GM12878 (cell line): ENCODE data around the gene EMP3.

Source experiments
- CBX3 ChIP-seq: fragments of 200-600 bp; sonication (generic); IDR thresholded peaks from 2 replicates; pipeline ENCODE4 v1.6.1; 2016; ENCODE audit warnings: low read depth, borderline replicate concordance
- CEBPB ChIP-seq, 2 experiments: fragments of 150-350 bp in 1 of 2; IDR thresholded peaks; 2 replicates each; pipeline ENCODE4 v1.6.1; 2012 to 2014; ENCODE audit warnings: low read depth in 2 of 2, low read length in 2 of 2, borderline replicate concordance in 1 of 2, inconsistent platforms in 1 of 2
- CTCF ChIP-seq, 3 experiments: IDR thresholded peaks in 2 of 3; conservative IDR thresholded peaks in 1 of 3; 2 replicates each; pipeline ENCODE4 v1.5.1; 2011; ENCODE audit warnings: low read depth in 3 of 3, low read length in 3 of 3, mild to moderate bottlenecking in 3 of 3, control low read depth in 2 of 3, moderate library complexity in 2 of 3, inconsistent platforms in 1 of 3, mixed read lengths in 1 of 3; ENCODE audit not compliant: control insufficient read depth in 2 of 3, insufficient read depth in 1 of 3; ENCODE audit errors: extremely low read depth in 1 of 3
- FOXM1 ChIP-seq: IDR thresholded peaks from 2 replicates; pipeline ENCODE4 v1.6.1; 2012; ENCODE audit warnings: low read depth, mild to moderate bottlenecking, inconsistent platforms, low read length, moderate library complexity
- POLR2A ChIP-seq: IDR thresholded peaks from 2 replicates; pipeline ENCODE4 v1.6.1; 2011; ENCODE audit warnings: low read depth, mild to moderate bottlenecking, low read length
- RAD51 ChIP-seq: fragments of 450-650 bp; IDR thresholded peaks from 2 replicates; pipeline ENCODE4 v1.6.1; 2016; ENCODE audit warnings: moderate library complexity, mild to moderate bottlenecking, inconsistent platforms
- SKIL ChIP-seq: fragments of 450-650 bp; IDR thresholded peaks from 2 replicates; pipeline ENCODE4 v1.6.1; 2017; ENCODE audit warnings: mild to moderate bottlenecking, low read depth, inconsistent platforms; ENCODE audit not compliant: poor library complexity, severe bottlenecking
- SP1 ChIP-seq: IDR thresholded peaks from one replicate; pipeline ENCODE4 v1.6.1; 2011; ENCODE audit warnings: low read depth, low read length
- ZBED1 ChIP-seq: IDR thresholded peaks from 2 replicates; pipeline ENCODE4 v1.6.1; 2016; ENCODE audit warnings: borderline replicate concordance
- ZNF217 ChIP-seq: fragments of 450-650 bp; IDR thresholded peaks from 2 replicates; pipeline ENCODE4 v1.6.1; 2017; ENCODE audit warnings: antibody characterized with exemption, mild to moderate bottlenecking

GRCh38 chr19:48338802-48339503 is 13.6 kb downstream of the EMP3 start:
- no peak for TF ChIP-seq CEBPB (IDR thresholded peaks at IDR 0.05; ENCODE audit: borderline replicate concordance in 1 of 2, low read depth in 2 of 2, low read length in 2 of 2)
- no peak for TF ChIP-seq CTCF (IDR thresholded peaks at IDR 0.05 in 2 of 3, conservative IDR thresholded peaks at IDR 0.05 in 1 of 3; ENCODE audit: control insufficient read depth in 2 of 3, extremely low read depth in 1 of 3, insufficient read depth in 1 of 3, low read depth in 3 of 3, low read length in 3 of 3)
- no peak for TF ChIP-seq ZNF217
- no peak for TF ChIP-seq CBX3
- no peak for TF ChIP-seq RAD51
- TF ChIP-seq FOXM1 = no peak
- TF ChIP-seq SP1 = no peak
- TF ChIP-seq SKIL = no peak
- no peak for TF ChIP-seq POLR2A
- no peak for TF ChIP-seq ZBED1
